HG02610 (cell line): ENCODE results near the gene FAM222A.

Experiments
- ATAC-seq: cut with Tn5 transposase; IDR thresholded peaks from one replicate; pipeline ENCODE4 v1.9.1; 2021; ENCODE audit warnings: mild to moderate bottlenecking, moderate library complexity; ENCODE audit not compliant: unreplicated experiment

Gene FAM222A

GRCh38 chr12:109757671-109758265 is 44.1 kb downstream of the FAM222A start:
- no peak for ATAC-seq

- ATAC-seq = no peak
Measured at GRCh38 chr12:109758426-109759420, 45.1 kb downstream of the FAM222A start.

- no peak for ATAC-seq
Measured at GRCh38 chr12:109759595-109759994, 46.0 kb downstream of the FAM222A start.

GRCh38 chr12:109760031-109760929 is 46.7 kb downstream of the FAM222A start:
- ATAC-seq = no peak

- no peak for ATAC-seq
Measured at GRCh38 chr12:109760930-109761921, 47.6 kb downstream of the FAM222A start.

- no peak for ATAC-seq
Measured at GRCh38 chr12:109762071-109762672, 48.5 kb downstream of the FAM222A start.

- no peak for ATAC-seq
Measured at GRCh38 chr12:109762673-109763191, 49.1 kb downstream of the FAM222A start.

GRCh38 chr12:109763201-109763841 is 49.7 kb downstream of the FAM222A start:
- ATAC-seq = no peak

GRCh38 chr12:109764123-109764522 is 50.5 kb downstream of the FAM222A start:
- no peak for ATAC-seq

- no peak for ATAC-seq
Measured at GRCh38 chr12:109764776-109765445, 51.3 kb downstream of the FAM222A start.

GRCh38 chr12:109765446-109765810 is 51.8 kb downstream of the FAM222A start:
- no peak for ATAC-seq

GRCh38 chr12:109766251-109766778 is 52.7 kb downstream of the FAM222A start:
- ATAC-seq = no peak

- no peak for ATAC-seq
Measured at GRCh38 chr12:109767456-109767855, 53.8 kb downstream of the FAM222A start.

GRCh38 chr12:109767991-109768900 is 54.6 kb downstream of the FAM222A start:
- ATAC-seq = no peak

- ATAC-seq = no peak
Measured at GRCh38 chr12:109768901-109769670, 55.5 kb downstream of the FAM222A start.
